H1 (cell line): Measurements from ENCODE around the gene CACNA2D1. TPM values are rescaled to one million over a fixed set of nuclear protein-coding genes. Genes with fewer than 3 reads are reported as not detected.

Experiments used
- CTCF ChIA-PET: fragments of 300-600 bp; sonication (Branson Sonifier 250); formaldehyde crosslinking; loops from one replicate; lab custom pipeline; 2021; ENCODE audit not compliant: partially characterized antibody; lab: Charles Lee
- POLR2A ChIA-PET: fragments of 300-600 bp; sonication (Branson Sonifier 250); formaldehyde crosslinking; loops from one replicate; lab custom pipeline; 2021; ENCODE audit warnings: inconsistent platforms; ENCODE audit not compliant: partially characterized antibody; lab: Charles Lee
- DNase-seq, 2 experiments: peaks; one replicate each; pipeline versions ENCODE4 v3.0.0 to v3.0.0-alpha.2; 2010 to 2022; ENCODE audit warnings: low spot score in 2 of 2, low read depth in 1 of 2, mixed read lengths in 1 of 2
- FAIRE-seq: peaks from 2 replicates; lab custom pipeline; 2011; peaks lifted over from hg19 to GRCh38; lab: Jason Lieb, UNC
- H2AFZ ChIP-seq: 2 replicates; pipeline ENCODE4 v1.8.1; 2012; ENCODE audit warnings: low read length, inconsistent platforms
- H2AK5ac ChIP-seq: 2 replicates; pipeline ENCODE4 v1.6.1; 2013; ENCODE audit warnings: low read depth, low read length
- H2BK120ac ChIP-seq: replicated peaks from 2 replicates; pipeline ENCODE3; 2013; ENCODE audit warnings: low read depth, low read length, inconsistent platforms
- H2BK12ac ChIP-seq: 2 replicates; pipeline ENCODE4 v1.6.1; 2013; ENCODE audit warnings: low read depth, low read length
- H2BK15ac ChIP-seq: 2 replicates; pipeline ENCODE4 v1.6.1; 2013; ENCODE audit warnings: low read length
- H2BK20ac ChIP-seq: 2 replicates; pipeline ENCODE4 v1.6.1; 2013; ENCODE audit warnings: low read length
- H2BK5ac ChIP-seq: 2 replicates; pipeline ENCODE4 v1.6.1; 2013; ENCODE audit warnings: low read depth, low read length
- H3K14ac ChIP-seq: 2 replicates; pipeline ENCODE4 v1.6.1; 2013; ENCODE audit warnings: inconsistent platforms; ENCODE audit not compliant: insufficient read length
- H3K18ac ChIP-seq: 2 replicates; pipeline ENCODE4 v1.6.1; 2013; ENCODE audit warnings: low read length; ENCODE audit errors: extremely low read depth
- H3K23ac ChIP-seq: 2 replicates; pipeline ENCODE4 v1.6.1; 2013; ENCODE audit warnings: inconsistent platforms; ENCODE audit not compliant: insufficient read length
- H3K23me2 ChIP-seq: 2 replicates; pipeline ENCODE4 v1.6.1; 2013; ENCODE audit warnings: low read depth, low read length
- H3K27ac ChIP-seq: 2 replicates; pipeline ENCODE4 v1.6.1; 2011; ENCODE audit warnings: low read depth, low read length, inconsistent platforms
- H3K27me3 ChIP-seq, 4 experiments: replicated peaks in 1 of 4; 1 replicate in 1 of 4; 2 replicates in 3 of 4; pipeline versions ENCODE4 v1.6.1 to v1.8.1; 2011 to 2013; ENCODE audit warnings: low read length in 3 of 4, mild to moderate bottlenecking in 3 of 4, inconsistent platforms in 2 of 4, mixed read lengths in 2 of 4, moderate library complexity in 1 of 4; ENCODE audit not compliant: control insufficient read depth in 3 of 4, insufficient read depth in 3 of 4; ENCODE audit errors: extremely low read depth in 1 of 4
- H3K36me3 ChIP-seq, 4 experiments: 2 replicates each; pipeline versions ENCODE4 v1.6.1 to v1.8.1; 2011 to 2013; ENCODE audit warnings: mild to moderate bottlenecking in 4 of 4, low read length in 3 of 4, moderate library complexity in 2 of 4, control low read depth in 1 of 4, inconsistent platforms in 1 of 4; ENCODE audit not compliant: insufficient read depth in 4 of 4, control insufficient read depth in 2 of 4
- H3K4ac ChIP-seq: replicated peaks from 2 replicates; pipeline ENCODE3; 2013; ENCODE audit warnings: low read length, low read depth, mixed read lengths, inconsistent platforms; ENCODE audit not compliant: insufficient read length
- H3K4me1 ChIP-seq, 4 experiments: replicated peaks in 1 of 4; 1 replicate in 1 of 4; 2 replicates in 3 of 4; pipeline versions ENCODE4 v1.6.1 to v1.8.1; 2011 to 2013; ENCODE audit warnings: low read length in 3 of 4, inconsistent platforms in 2 of 4, mixed read lengths in 1 of 4; ENCODE audit not compliant: insufficient read depth in 4 of 4, control insufficient read depth in 3 of 4
- H3K4me2 ChIP-seq, 2 experiments: 2 replicates each; pipeline versions ENCODE4 v1.6.1 to v1.8.1; 2011 to 2013; ENCODE audit warnings: low read depth in 2 of 2, low read length in 2 of 2, control low read depth in 1 of 2, inconsistent platforms in 1 of 2, mild to moderate bottlenecking in 1 of 2; ENCODE audit not compliant: insufficient read depth in 1 of 2
- H3K4me3 ChIP-seq, 4 experiments: fragments of 200-600, 300-600 bp in 1 of 4; sonication (generic), shearing (Covaris generic), sonication (Bioruptor Twin) in 1 of 4; 2 replicates each; pipeline versions ENCODE4 v1.5.1 to v1.8.1; 2011 to 2016; ENCODE audit warnings: low read length in 4 of 4, low read depth in 3 of 4, control low read depth in 2 of 4, inconsistent platforms in 2 of 4, mild to moderate bottlenecking in 2 of 4, mixed read lengths in 1 of 4, moderate library complexity in 1 of 4; ENCODE audit not compliant: insufficient read depth in 2 of 4; ENCODE audit errors: extremely low read depth in 1 of 4
- H3K56ac ChIP-seq: replicated peaks from 2 replicates; pipeline ENCODE3; 2013; ENCODE audit warnings: low read depth, mild to moderate bottlenecking, mixed read lengths, low read length, inconsistent platforms; ENCODE audit not compliant: insufficient read length
- H3K79me1 ChIP-seq: 2 replicates; pipeline ENCODE4 v1.6.1; 2013; ENCODE audit warnings: low read depth, low read length, control low read depth
- H3K79me2 ChIP-seq, 2 experiments: 2 replicates each; pipeline versions ENCODE4 v1.6.1 to v1.8.1; 2012 to 2013; ENCODE audit warnings: low read length in 2 of 2, mild to moderate bottlenecking in 2 of 2, inconsistent platforms in 1 of 2; ENCODE audit not compliant: insufficient read depth in 2 of 2, control insufficient read depth in 1 of 2
- H3K9ac ChIP-seq, 4 experiments: replicated peaks in 1 of 4; 1 replicate in 1 of 4; 2 replicates in 3 of 4; pipeline versions ENCODE4 v1.6.1 to v1.8.1; 2011 to 2013; ENCODE audit warnings: low read depth in 3 of 4, low read length in 3 of 4, control low read depth in 2 of 4, mild to moderate bottlenecking in 2 of 4, moderate library complexity in 2 of 4, inconsistent platforms in 1 of 4; ENCODE audit errors: extremely low read depth in 1 of 4
- H3K9me3 ChIP-seq, 2 experiments: 2 replicates each; pipeline versions ENCODE4 v1.6.1 to v1.8.1; 2012 to 2013; ENCODE audit warnings: mild to moderate bottlenecking in 2 of 2, moderate library complexity in 2 of 2, control low read depth in 1 of 2, inconsistent platforms in 1 of 2, low read depth in 1 of 2, low read length in 1 of 2, mixed read lengths in 1 of 2; ENCODE audit not compliant: insufficient read depth in 2 of 2
- H4K20me1 ChIP-seq, 2 experiments: replicated peaks in 1 of 2; 2 replicates each; pipeline versions ENCODE3 to v1.8.1; 2011 to 2013; ENCODE audit warnings: inconsistent platforms in 2 of 2, low read length in 2 of 2, mild to moderate bottlenecking in 1 of 2; ENCODE audit not compliant: insufficient read depth in 2 of 2, control insufficient read depth in 1 of 2
- H4K5ac ChIP-seq: 2 replicates; pipeline ENCODE4 v1.6.1; 2013; ENCODE audit warnings: low read length, low read depth, mixed read lengths, inconsistent platforms; ENCODE audit not compliant: insufficient read length
- H4K8ac ChIP-seq: 2 replicates; pipeline ENCODE4 v1.8.0; 2013; ENCODE audit warnings: mild to moderate bottlenecking, moderate library complexity, low read length, inconsistent platforms; ENCODE audit not compliant: insufficient read depth; ENCODE audit errors: extremely low read depth
- H4K91ac ChIP-seq: replicated peaks from 2 replicates; pipeline ENCODE3; 2013; ENCODE audit warnings: low read length, mixed read lengths, inconsistent platforms; ENCODE audit not compliant: insufficient read length
- CBX5 ChIP-seq: fragments of 300-800, 300-1000 bp; sonication (generic); IDR thresholded peaks from 2 replicates; pipeline ENCODE4 v1.7.1; 2016; ENCODE audit warnings: antibody characterized with exemption, low read length, low read depth
- CBX8 ChIP-seq: fragments of 300-800, 300-1000 bp; sonication (generic); IDR thresholded peaks from 2 replicates; pipeline ENCODE4 v1.7.1; 2016; ENCODE audit warnings: low read depth, low read length, borderline replicate concordance
- SIRT6 ChIP-seq: IDR thresholded peaks from one replicate; pipeline ENCODE4 v1.7.1; 2012; ENCODE audit warnings: low read length, inconsistent platforms
- TEAD4 ChIP-seq: IDR thresholded peaks from 2 replicates; pipeline ENCODE4 v1.6.1; 2012; ENCODE audit warnings: low read depth, low read length, inconsistent platforms, mixed read lengths
- WGBS, 2 experiments: shearing (Covaris generic) in 1 of 2; methylation state at CpG; one replicate each; pipeline versions ENCODE4 v1.1.6 to v1.1.7; 2013 to 2015; ENCODE audit warnings: low lambda C conversion rate in 2 of 2, mixed read lengths in 2 of 2, inconsistent platforms in 1 of 2, low coverage in 1 of 2, missing lambda C conversion rate in 1 of 2; ENCODE audit not compliant: insufficient replicate concordance in 2 of 2, insufficient coverage in 1 of 2, insufficient read length in 1 of 2; ENCODE audit errors: extremely low coverage in 1 of 2, missing lambda C conversion rate in 1 of 2; 5-methylcytosine and 5-hydroxymethylcytosine counted together
- polyA plus RNA-seq, 7 experiments: library from polyadenylated mRNA; depleted of rRNA in 3 of 7; stranded (reverse) in 5 of 7; unstranded in 2 of 7; fragments of >200 nt in 5 of 7; fragments of 200-250 nt in 2 of 7; gene quantifications; 1 replicate in 5 of 7; 2 replicates in 1 of 7; 4 replicates in 1 of 7; pipeline versions ENCODE4 v1.2.1 to v1.2.3, GENCODE V29; 2011 to 2013; ENCODE audit warnings: missing spikeins in 2 of 7, mixed read lengths in 2 of 7
- total RNA-seq: library from RNA; stranded (reverse); fragmentation: NEBNext Ultra II Directional; extraction: Animal tissue kit (Norgen Biotek cat#: 25700); gene quantifications from 2 replicates; pipeline ENCODE4 v1.2.1, GENCODE V29; 2021

CACNA2D1 gene
- total and polyA plus RNA-seq, 2 of the 8 experiments (the other 6 are each of a cell fraction or from before 2014, with no cell fraction given) = 4.3 to 27.3 TPM

- H3K9me3 ChIP-seq = no peaks in the 10 kb centered on the region
- H2BK15ac ChIP-seq = no peak overlapping the region
- peaks cover 0 to 66% of the 10 kb centered on the region in 2 experiments; a peak in 3 of 4 replicates for H3K79me2 ChIP-seq
- H4K91ac ChIP-seq = no peak overlapping the region
- no peak overlapping the region for H2BK5ac ChIP-seq
- H3K79me1 ChIP-seq = no peaks in the 10 kb centered on the region; the same call in 1 of the 2 replicates
- no peaks in the 10 kb centered on the region for H3K36me3 ChIP-seq
- H2BK12ac ChIP-seq = no peak overlapping the region
- no peak overlapping the region for H3K23ac ChIP-seq
- CTCF ChIA-PET = no interaction called here
- no peak overlapping the region for H3K9ac ChIP-seq
- peaks cover 0 to 2% (median 0%) of the 10 kb centered on the region in 4 experiments; a peak in 3 of 7 replicates for H3K4me1 ChIP-seq
- DNase-seq (no peak), FAIRE-seq (no peak)
- H3K56ac ChIP-seq = no peak overlapping the region
- no peak overlapping the region for H2BK20ac ChIP-seq
- H4K20me1 ChIP-seq = peaks cover 0 to 2% of the 10 kb centered on the region in 2 experiments
- POLR2A ChIA-PET = no interaction called here
- H3K14ac ChIP-seq = no peak overlapping the region
- no peak overlapping the region for H3K27ac ChIP-seq
- H4K8ac ChIP-seq = no peak overlapping the region
- no peaks in the 10 kb centered on the region for H3K23me2 ChIP-seq
- no peak overlapping the region for H3K4ac ChIP-seq
- H2BK120ac ChIP-seq = no peak overlapping the region
- H3K4me3 ChIP-seq = no peak overlapping the region
- no peaks in the 10 kb centered on the region for H3K27me3 ChIP-seq
- H2AFZ ChIP-seq = no peak overlapping the region
- H4K5ac ChIP-seq = no peak overlapping the region
- no peak overlapping the region for H3K4me2 ChIP-seq
- TF ChIP-seq TEAD4 (no peak), SIRT6 (no peak), CBX8 (no peak), CBX5 (no peak)
- 91% methylated on average over 4 of the region's 4 CpGs; no CpG with 5 or more reads in 1 of the 2 experiments for WGBS, 2 experiments
- H2AK5ac ChIP-seq = no peak overlapping the region
- no peak overlapping the region for H3K18ac ChIP-seq
These were observed 9.1 kb downstream of the CACNA2D1 start for GRCh38 chr7:82434275-82435022.
